ENCODE results near the gene DISP2. TPM values are rescaled to one million over a fixed set of nuclear protein-coding genes. Genes with fewer than 3 reads are reported as not detected.

The DISP2 gene
- total RNA-seq, 2 donors from 2014 or later: 0.04 to 0.40 TPM

DNA sequence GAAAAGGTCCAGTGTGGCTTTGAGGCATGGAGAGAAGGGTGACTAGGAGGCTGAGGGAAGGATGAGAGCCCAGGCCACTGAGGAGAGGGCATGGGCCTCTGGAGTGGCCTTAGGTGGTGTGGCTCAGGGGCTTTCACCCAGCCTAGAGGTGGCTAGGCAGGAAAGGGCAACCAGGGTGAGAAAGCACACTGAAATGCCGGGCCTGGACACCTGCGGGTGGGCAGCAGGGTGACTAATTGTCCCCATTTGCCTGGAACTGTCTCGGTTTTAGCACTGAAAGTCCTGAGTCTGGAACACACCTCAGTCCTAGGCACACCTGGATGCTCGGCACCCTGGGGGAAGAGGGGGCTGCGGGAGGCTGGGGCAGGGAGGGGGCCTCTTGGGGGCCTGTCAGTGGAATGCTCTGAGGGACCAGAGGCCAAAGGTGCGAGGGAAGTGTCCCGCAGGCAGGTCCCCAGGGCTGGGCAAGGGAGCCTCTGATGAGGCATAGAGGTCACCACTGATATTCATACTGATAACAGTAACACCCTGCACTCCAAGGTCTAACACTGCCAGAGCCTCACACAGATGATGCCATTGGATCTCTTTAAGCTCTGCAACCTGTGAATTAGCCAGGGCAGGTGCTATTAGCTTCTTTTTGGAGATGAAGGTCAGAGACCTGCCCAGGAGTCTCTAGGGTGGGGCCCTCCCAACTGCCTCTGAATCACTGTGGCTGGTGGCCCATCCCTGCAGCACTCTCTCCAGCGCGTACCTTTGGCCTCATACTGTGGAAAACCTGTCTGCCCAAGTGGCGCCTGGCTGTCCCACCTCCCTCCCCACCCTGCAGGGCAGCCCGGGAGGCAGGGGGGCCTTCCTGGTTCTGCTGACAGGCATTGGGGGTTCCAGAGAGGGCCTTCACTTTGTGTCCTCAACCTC lies 10.2 kb upstream of the DISP2 start:
- Histone ChIP-seq H3K4me3 (ENCODE audit: low read length) (no peak overlapping the region), H3K27me3 (ENCODE audit: control insufficient read depth, insufficient read depth, low read length, poor library complexity, severe bottlenecking) (no peaks in the 10 kb centered on the region), H3K36me3 (ENCODE audit: control insufficient read depth, insufficient read depth, low read length) (no peaks in the 10 kb centered on the region), H3K27ac (ENCODE audit: low read depth, low read length) (no peak overlapping the region), H3K9me3 (ENCODE audit: control insufficient read depth, low read length) (no peaks in the 10 kb centered on the region), H3K4me1 (ENCODE audit: control insufficient read depth, insufficient read depth, low read length) (peaks cover 3% of the 10 kb centered on the region), H3K9ac (ENCODE audit: extremely low read depth, low read length, poor library complexity, severe bottlenecking) (no peak overlapping the region)
- 95 to 100% methylated on average over 6 to 11 of the region's 11 CpGs for WGBS, 2 experiments (ENCODE audit: insufficient coverage in 1 of 2, insufficient read length in 1 of 2)
- H3K27ac Mint-ChIP-seq: no peak overlapping the region
- TF ChIP-seq, protein P1, sequence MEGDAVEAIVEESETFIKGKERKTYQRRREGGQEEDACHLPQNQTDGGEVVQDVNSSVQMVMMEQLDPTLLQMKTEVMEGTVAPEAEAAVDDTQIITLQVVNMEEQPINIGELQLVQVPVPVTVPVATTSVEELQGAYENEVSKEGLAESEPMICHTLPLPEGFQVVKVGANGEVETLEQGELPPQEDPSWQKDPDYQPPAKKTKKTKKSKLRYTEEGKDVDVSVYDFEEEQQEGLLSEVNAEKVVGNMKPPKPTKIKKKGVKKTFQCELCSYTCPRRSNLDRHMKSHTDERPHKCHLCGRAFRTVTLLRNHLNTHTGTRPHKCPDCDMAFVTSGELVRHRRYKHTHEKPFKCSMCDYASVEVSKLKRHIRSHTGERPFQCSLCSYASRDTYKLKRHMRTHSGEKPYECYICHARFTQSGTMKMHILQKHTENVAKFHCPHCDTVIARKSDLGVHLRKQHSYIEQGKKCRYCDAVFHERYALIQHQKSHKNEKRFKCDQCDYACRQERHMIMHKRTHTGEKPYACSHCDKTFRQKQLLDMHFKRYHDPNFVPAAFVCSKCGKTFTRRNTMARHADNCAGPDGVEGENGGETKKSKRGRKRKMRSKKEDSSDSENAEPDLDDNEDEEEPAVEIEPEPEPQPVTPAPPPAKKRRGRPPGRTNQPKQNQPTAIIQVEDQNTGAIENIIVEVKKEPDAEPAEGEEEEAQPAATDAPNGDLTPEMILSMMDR (conservative IDR thresholded peaks at IDR 0.05): no peak
- peaks cover 8% of the 10 kb centered on the region for H3K4me1 Mint-ChIP-seq
- H3K27me3 Mint-ChIP-seq (ENCODE audit: insufficient read depth): peaks cover 10% of the 10 kb centered on the region
- H3K4me3 Mint-ChIP-seq: no peak overlapping the region
- H3K9me3 Mint-ChIP-seq: no peaks in the 10 kb centered on the region
- no peaks in the 10 kb centered on the region for H3K36me3 Mint-ChIP-seq (ENCODE audit: low read depth)
- DNase-seq: no peak

DNA sequence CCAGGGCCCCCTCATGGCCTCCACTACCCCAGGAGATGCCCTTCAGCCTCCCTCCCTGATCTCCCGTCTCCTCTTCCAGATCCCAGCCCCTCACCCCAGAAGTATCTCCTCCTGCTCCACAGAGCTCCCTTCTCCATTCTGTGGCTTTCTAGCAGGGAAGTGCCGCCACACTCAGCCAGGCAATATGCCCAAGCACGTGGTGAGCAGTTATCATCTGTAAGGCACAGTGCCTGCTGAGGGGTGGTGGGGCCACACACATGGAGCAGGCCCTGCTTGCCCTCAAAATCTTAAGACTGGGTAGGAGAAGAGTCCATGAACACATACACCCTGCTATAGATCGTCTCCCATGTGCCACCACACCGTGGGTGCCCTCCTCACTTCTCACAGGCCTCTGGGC lies 9.5 kb upstream of the DISP2 start:
- WGBS, 2 experiments (ENCODE audit: insufficient coverage in 1 of 2, insufficient read length in 1 of 2): 93 to 100% methylated on average over 5 of the region's 5 CpGs
- DNase-seq: no peak
- TF ChIP-seq, protein P1 (conservative IDR thresholded peaks at IDR 0.05): no peak
- no peak overlapping the region for H3K9ac ChIP-seq (ENCODE audit: extremely low read depth, low read length, poor library complexity, severe bottlenecking)
- Mint-ChIP-seq H3K9me3 (no peaks in the 10 kb centered on the region), H3K27ac (no peak overlapping the region), H3K4me3 (no peak overlapping the region), H3K4me1 (peaks cover 8% of the 10 kb centered on the region), H3K36me3 (ENCODE audit: low read depth) (no peaks in the 10 kb centered on the region), H3K27me3 (ENCODE audit: insufficient read depth) (peaks cover 10% of the 10 kb centered on the region)
- H3K4me1 ChIP-seq (ENCODE audit: control insufficient read depth, insufficient read depth, low read length): peaks cover 3% of the 10 kb centered on the region
- no peaks in the 10 kb centered on the region for H3K27me3 ChIP-seq (ENCODE audit: control insufficient read depth, insufficient read depth, low read length, poor library complexity, severe bottlenecking)
- H3K36me3 ChIP-seq (ENCODE audit: control insufficient read depth, insufficient read depth, low read length): no peaks in the 10 kb centered on the region
- H3K27ac ChIP-seq (ENCODE audit: low read depth, low read length): no peak overlapping the region
- no peaks in the 10 kb centered on the region for H3K9me3 ChIP-seq (ENCODE audit: control insufficient read depth, low read length)
- H3K4me3 ChIP-seq (ENCODE audit: low read length): no peak overlapping the region

DNA sequence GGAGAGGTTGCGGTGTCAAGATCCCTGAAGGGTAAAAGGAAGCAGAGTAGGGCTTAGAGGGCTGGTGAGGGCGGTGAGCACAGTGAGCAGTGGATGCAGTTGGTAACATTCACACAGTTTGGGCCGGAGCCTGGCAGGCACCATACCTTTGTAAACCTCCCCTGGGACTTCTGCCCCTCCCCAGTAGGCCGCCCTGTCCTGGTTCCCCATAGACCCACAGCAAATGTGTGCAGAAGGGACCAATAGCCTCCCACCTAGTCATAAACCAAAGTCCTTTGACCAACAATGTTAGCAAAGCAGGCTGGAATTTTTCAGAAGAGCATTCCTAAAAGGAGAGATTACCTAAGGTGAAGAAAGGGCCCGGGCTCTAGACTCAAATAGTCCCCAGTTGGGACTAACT lies 8.9 kb upstream of the DISP2 start:
- Histone ChIP-seq H3K36me3 (ENCODE audit: control insufficient read depth, insufficient read depth, low read length) (no peaks in the 10 kb centered on the region), H3K27ac (ENCODE audit: low read depth, low read length) (no peak overlapping the region), H3K27me3 (ENCODE audit: control insufficient read depth, insufficient read depth, low read length, poor library complexity, severe bottlenecking) (no peaks in the 10 kb centered on the region), H3K9me3 (ENCODE audit: control insufficient read depth, low read length) (no peaks in the 10 kb centered on the region), H3K4me3 (ENCODE audit: low read length) (no peak overlapping the region), H3K9ac (ENCODE audit: extremely low read depth, low read length, poor library complexity, severe bottlenecking) (no peak overlapping the region), H3K4me1 (ENCODE audit: control insufficient read depth, insufficient read depth, low read length) (peaks cover 3% of the 10 kb centered on the region)
- no peak for DNase-seq
- Mint-ChIP-seq H3K27me3 (ENCODE audit: insufficient read depth) (peaks cover 10% of the 10 kb centered on the region), H3K36me3 (ENCODE audit: low read depth) (no peaks in the 10 kb centered on the region), H3K4me1 (peaks cover 15% of the 10 kb centered on the region), H3K4me3 (no peak overlapping the region), H3K9me3 (no peaks in the 10 kb centered on the region), H3K27ac (no peak overlapping the region)
- TF ChIP-seq, protein P1 (conservative IDR thresholded peaks at IDR 0.05): no peak
- 92 to 97% methylated on average over 4 to 5 of the region's 5 CpGs for WGBS, 2 experiments (ENCODE audit: insufficient coverage in 1 of 2, insufficient read length in 1 of 2)

Data from endodermal cell (in vitro differentiated cells).